ENCODE data around the gene MSS51.

The MSS51 gene

DNA sequence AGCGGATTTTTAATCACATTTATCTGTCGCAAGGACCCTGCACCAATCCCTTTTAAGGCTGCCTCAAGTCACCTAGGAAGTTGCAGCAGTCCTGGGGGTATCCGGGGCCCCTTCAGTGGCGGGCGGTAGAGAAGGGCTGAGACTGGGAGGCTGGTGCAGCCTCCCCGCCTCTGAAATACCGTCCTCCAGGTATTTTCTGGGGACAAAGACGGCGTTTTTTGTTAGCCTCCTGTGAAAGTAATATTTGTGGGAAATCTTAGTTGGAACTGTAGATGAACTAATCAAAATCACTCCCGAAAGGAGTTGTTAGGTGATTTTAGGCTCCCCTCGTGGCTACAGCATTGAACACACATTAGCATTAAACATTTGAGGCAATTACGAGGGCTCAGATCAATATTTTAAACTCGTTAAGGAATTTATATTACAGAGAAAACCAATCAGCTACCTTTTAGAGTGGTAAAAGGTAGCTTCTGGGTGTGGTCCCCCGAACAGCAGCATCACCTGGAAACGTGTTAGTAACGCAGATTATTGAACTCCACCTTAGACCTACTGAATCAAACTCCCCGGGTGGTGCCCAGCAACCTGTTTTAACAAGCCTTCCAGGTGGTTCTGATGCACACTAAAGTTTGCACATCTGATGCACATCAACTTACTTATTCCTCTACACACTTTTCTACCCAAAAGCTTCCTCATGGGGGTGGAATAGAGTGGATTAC lies 19.0 kb downstream of the MSS51 start:
- Mint-ChIP-seq H3K4me1 (peaks cover 8% of the 10 kb centered on the region), H3K27ac (peak overlapping the region; percentile 9 to 82 (median 71))

DNA sequence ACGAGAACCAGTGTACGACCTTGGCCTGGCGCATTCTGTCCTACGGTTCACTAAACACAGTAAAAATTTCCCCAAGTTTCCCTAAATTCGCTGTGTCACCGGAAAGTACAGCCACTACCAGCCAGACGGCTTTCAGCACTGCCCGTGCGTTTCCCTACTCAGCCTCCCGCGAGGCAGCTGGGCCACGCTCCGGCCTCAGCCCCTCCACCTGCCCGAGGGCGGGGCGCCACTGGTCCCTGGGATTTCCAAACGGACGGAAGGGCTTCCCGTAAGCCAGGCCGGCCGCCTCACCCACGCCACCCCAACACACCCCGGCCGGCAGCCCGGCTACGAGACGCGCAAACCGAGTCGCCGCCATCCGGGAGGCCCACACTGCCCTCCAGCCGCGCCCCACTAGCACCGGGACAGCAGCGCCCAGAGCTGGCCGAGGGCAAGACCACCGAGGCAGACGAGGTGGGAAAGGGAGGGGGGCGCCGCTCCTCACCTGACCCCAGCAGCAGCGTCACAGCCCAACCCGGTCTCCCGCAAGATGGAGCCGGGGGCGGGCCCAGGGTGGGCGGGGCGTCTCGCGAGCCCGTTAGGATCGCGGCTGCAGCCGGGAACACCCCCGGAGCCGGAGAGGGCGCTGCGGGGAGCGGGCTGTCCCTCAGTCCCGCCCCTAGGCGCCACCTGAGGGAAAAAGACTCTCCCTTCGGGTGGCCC lies 19.7 kb downstream of the MSS51 start, which contains the start of gene ANXA7:
Gene ANXA7 (minus strand): TSS at position 531 of the 702 bp plus-strand sequence. CDS start 13,202 bp downstream, outside the sequence.
- Mint-ChIP-seq H3K27ac (peak within 1 kb of the TSS; percentile 78 to 92 (median 82)), H3K4me3 (peak within 1 kb of the TSS; percentile 86 to 92 (median 86)), H3K27me3 (ENCODE audit: low read depth) (peaks cover 5% of the 10 kb centered on the region), H3K4me1 (peaks cover 8% of the 10 kb centered on the region), H3K9me3 (no peaks in the 10 kb centered on the region), H3K36me3 (ENCODE audit: low read depth) (no peaks in the 10 kb centered on the region)
- TF ChIP-seq CTCF (IDR thresholded peaks at IDR 0.05; ENCODE audit: unreplicated experiment in 3 of 3): peak in 2 of 3 experiments; percentile 28 to 37

More for the DNA sequence above, 19.0 kb downstream of the MSS51 start:
- peaks cover 5% of the 10 kb centered on the region for H3K27me3 Mint-ChIP-seq (ENCODE audit: low read depth)
- H3K4me3 Mint-ChIP-seq: peak overlapping the region; percentile 86 to 88 (median 86)
- no peak for TF ChIP-seq CTCF (IDR thresholded peaks at IDR 0.05; ENCODE audit: unreplicated experiment in 3 of 3)
- H3K9me3 Mint-ChIP-seq: no peaks in the 10 kb centered on the region
- no peaks in the 10 kb centered on the region for H3K36me3 Mint-ChIP-seq (ENCODE audit: low read depth)

- TF ChIP-seq CTCF (IDR thresholded peaks at IDR 0.05; ENCODE audit: unreplicated experiment in 3 of 3): no peak
- Mint-ChIP-seq H3K4me1 (peaks cover 8% of the 10 kb centered on the region), H3K9me3 (no peaks in the 10 kb centered on the region), H3K36me3 (ENCODE audit: low read depth) (no peaks in the 10 kb centered on the region), H3K27me3 (ENCODE audit: low read depth) (peaks cover 5% of the 10 kb centered on the region), H3K27ac (peak overlapping the region; percentile 78 to 92 (median 80)), H3K4me3 (peak overlapping the region; percentile 86 to 92 (median 86))
These were observed 20.2 kb downstream of the MSS51 start for GRCh38 chr10:73413108-73413527.

GRCh38 chr10:73410897-73411296 lies 22.5 kb downstream of the MSS51 start:
- no peak for TF ChIP-seq CTCF (IDR thresholded peaks at IDR 0.05; ENCODE audit: unreplicated experiment in 3 of 3)
- peak overlapping the region; percentile 6 to 53 (median 27) for H3K4me3 Mint-ChIP-seq
- H3K27me3 Mint-ChIP-seq (ENCODE audit: low read depth): peaks cover 5% of the 10 kb centered on the region
- H3K4me1 Mint-ChIP-seq: peaks cover 8% of the 10 kb centered on the region
- H3K9me3 Mint-ChIP-seq: no peaks in the 10 kb centered on the region
- no peak overlapping the region for H3K27ac Mint-ChIP-seq
- H3K36me3 Mint-ChIP-seq (ENCODE audit: low read depth): peaks cover 4% of the 10 kb centered on the region

GRCh38 chr10:73408978-73409521 lies 24.3 kb downstream of the MSS51 start:
- H3K4me3 Mint-ChIP-seq: peak overlapping the region in 1 of 3 experiments; percentile 45
- H3K27ac Mint-ChIP-seq: no peak overlapping the region
- H3K36me3 Mint-ChIP-seq (ENCODE audit: low read depth): peaks cover 4% of the 10 kb centered on the region
- H3K9me3 Mint-ChIP-seq: no peaks in the 10 kb centered on the region
- H3K4me1 Mint-ChIP-seq: peaks cover 8% of the 10 kb centered on the region
- H3K27me3 Mint-ChIP-seq (ENCODE audit: low read depth): no peaks in the 10 kb centered on the region
- TF ChIP-seq CTCF (IDR thresholded peaks at IDR 0.05; ENCODE audit: unreplicated experiment in 3 of 3): no peak

Measured in nephron (organoid).